Endometrial microvascular endothelial cells (primary cell): ENCODE results near the gene RSPH10B2. TPM values are rescaled to one million over a fixed set of nuclear protein-coding genes. Genes with fewer than 3 reads are reported as not detected.
"Not testable (repeated sequence)": the region's sequence is repeated elsewhere in the genome, so short reads cannot be mapped to it uniquely, and the experiment has no call there.

ENCODE experiments used
- in situ Hi-C: cut with HindIII; loops from 2 replicates; pipeline ENCODE4 v1.10.0; 2017; ENCODE audit warnings: low sequenced_read_pairs, low pct_unique_long_range_greater_than_20kb; ENCODE audit errors: inconsistent ontology term
- total RNA-seq: library from RNA; depleted of rRNA; stranded (reverse); fragments of >200 nt; gene quantifications from one replicate; pipeline ENCODE4 v1.2.3, GENCODE V29; 2015; ENCODE audit errors: inconsistent ontology term

Gene RSPH10B2
- total RNA-seq, 1 donor from 2014 or later, result not detected

GRCh38 chr7:6831018-6831725 lies 77.3 kb downstream of the RSPH10B2 start:
- in situ Hi-C loops, result no loop called here

DNA sequence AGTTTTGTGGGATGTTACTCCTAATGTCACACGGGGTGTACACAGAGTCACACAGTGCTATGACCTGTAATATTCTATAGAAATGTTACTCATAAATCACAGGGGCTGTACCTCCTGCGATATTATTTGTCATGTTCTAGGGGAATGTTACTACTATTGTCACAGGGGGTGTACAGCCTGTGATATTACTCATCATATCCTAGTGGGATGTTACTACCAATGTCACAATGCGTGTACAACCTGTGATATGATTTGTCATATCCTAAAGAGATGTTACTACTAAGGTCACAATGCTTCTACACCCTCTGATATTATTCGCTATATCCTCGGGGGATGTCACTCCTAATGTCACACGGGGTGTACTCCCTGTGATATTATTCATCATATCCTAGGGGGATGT lies 79.7 kb downstream of the RSPH10B2 start:
- in situ Hi-C loops, result no loop called here

DNA sequence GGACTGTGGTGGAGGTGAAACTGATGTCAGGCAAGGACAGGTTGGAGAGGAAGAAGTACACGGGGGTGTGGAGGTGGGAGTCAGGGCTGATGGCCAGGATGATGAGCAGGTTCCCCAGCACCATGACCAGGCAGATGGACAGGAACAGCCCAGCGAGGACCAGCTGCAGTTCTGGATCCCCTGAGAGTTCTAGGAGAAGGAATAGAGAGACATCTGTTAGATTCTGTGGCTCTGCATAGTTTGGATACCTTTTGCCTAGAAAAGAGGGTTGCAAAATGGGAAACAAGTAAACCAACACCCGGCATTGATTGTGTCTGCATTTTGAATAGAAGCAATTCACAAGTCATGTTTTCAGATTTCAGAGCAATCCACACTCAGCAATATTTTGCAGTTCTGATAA lies 81.6 kb downstream of the RSPH10B2 start:
- in situ Hi-C loops, result not testable (repeated sequence)

DNA sequence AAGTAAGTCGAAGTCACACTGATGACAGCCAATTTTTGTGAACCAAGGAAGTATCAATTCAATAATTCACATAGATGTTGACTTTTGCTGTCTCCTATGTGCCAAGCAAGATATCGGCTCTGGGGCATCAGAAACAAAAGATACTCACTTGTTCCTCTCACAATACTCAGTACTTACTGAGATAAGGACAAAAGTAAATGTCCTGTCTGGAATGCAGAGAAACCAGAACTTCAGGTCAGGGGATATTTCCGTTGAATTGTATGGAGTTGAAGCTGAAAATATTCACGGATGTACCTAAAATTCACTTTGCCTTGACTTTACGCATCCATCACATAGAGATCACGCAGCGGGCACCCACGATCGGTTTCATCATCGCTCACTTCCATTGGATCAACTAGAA lies 83.2 kb downstream of the RSPH10B2 start:
- in situ Hi-C loops, result not testable (repeated sequence)

DNA sequence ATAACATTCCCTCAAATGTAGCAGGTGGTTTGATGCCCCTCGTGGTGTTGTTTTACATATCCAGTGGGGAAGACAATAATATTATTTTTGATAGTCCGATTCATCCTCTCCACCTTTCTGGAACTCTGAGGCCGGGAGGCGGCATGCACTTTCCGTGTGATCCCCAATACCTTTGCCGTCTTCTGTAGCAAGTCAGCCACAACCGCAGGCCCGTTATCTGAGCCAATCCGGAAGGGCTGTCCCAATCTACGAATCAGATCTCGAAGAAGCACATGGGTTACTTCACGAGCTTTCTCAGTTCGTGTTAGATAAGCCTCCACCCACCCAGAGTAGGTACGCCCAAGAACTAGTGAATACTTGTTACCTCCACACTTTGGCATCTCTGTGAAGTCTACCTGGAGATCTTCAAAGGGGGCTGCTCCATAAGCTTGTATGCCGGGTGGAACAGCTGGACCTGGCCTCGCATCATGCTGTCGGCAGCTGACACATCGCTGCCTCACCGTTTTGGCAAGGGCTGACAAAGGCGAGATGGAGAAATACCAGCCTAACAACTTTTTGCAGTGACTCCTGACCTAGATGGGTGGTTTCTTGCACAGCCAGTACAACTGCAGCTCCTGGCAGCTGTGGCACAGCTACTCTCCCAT lies 88.5 kb downstream of the RSPH10B2 start:
- in situ Hi-C loops, result not testable (repeated sequence)

DNA sequence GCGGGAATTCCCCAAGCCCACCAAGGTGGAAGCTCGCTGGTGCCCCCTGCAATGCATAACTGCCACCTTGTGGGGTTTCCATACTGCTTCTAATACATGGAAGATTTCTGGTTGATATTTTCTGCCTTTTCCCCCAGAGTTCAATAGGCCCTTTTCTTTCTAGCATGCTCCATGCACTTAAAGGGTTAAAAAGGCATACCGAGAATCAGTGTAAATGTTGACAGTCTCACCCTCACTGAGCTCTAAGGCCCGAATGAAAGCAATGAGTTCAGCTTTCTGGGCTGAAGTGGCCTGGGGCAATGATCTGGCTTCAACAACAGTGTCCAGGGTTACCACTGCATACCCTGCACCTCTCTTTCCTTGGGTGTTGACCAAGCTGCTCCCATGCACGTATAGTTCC lies 89.2 kb downstream of the RSPH10B2 start:
- in situ Hi-C loops, result not testable (repeated sequence)

GRCh38 chr7:6843654-6844053 lies 89.8 kb downstream of the RSPH10B2 start:
- in situ Hi-C loops, result not testable (repeated sequence)

DNA sequence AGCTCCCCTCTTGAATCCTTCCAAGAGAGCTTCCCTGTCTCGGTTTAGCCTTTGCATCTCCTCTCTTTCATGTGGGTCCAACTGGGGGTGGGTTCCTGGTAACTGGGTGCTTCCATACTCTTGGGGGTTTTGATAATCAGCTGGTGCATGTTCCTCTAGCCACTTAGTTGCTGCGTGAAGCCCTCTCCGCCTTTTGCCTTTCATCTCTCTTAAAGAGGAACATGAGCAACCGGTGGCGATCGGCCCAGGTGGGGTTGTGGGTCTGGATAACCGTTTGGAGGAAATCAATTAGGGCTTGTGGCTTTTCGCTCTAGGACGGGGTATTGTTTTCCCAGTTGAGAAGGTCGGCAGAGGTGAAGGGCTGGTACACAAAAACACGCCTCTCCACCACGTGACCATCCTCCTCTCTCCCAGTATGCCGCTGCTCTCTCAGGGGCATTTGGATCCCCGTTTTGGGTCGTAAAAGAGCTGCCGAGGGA lies 92.1 kb downstream of the RSPH10B2 start:
- in situ Hi-C loops, result not testable (repeated sequence)

DNA sequence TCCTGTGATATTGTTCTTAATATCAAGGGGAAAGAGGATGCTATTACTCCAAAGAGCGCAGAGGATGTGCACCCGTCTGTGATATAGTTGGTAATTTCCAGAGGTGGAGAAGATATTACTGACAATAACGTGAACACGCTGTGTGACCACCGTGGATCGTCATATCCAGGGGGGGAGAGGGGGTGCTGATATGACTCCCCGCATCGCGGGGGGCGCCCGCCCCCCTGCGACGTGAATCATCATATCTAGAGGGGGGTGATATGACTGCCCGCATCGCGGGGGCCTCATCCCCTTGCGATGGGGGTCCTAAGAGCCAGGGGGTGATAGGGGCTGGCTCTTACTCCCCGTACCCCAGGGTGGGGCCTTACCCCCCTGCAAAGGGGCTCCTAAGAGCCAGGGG lies 93.8 kb downstream of the RSPH10B2 start:
- in situ Hi-C loops, result not testable (repeated sequence)

Other genes starting within 250 kb of the RSPH10B2 start
- 0.84 TPM for gene GRID2IP, start 202.6 kb upstream of the RSPH10B2 start, total RNA-seq
- gene ZDHHC4, start 176.6 kb upstream of the RSPH10B2 start, total RNA-seq, result 29.8 TPM
- gene INTS15, start 164.1 kb upstream of the RSPH10B2 start, total RNA-seq, result 23.3 TPM
- not detected for gene ZNF853, start 138.5 kb upstream of the RSPH10B2 start, total RNA-seq
- gene ZNF316, start 116.8 kb upstream of the RSPH10B2 start, total RNA-seq, result 7.4 TPM
- 7.4 TPM for gene ZNF12, start 47.2 kb upstream of the RSPH10B2 start, total RNA-seq
- gene CCZ1B, start 72.2 kb downstream of the RSPH10B2 start, total RNA-seq, result 14.3 TPM